ENCODE results near the gene C9orf72. TPM values are rescaled to one million over a fixed set of nuclear protein-coding genes. Genes with fewer than 3 reads are reported as not detected.

Gene C9orf72
- total and polyA plus RNA-seq, 2 of the 13 experiments (the other 11 are each of a cell fraction or from before 2014, with no cell fraction given): 3.1 to 5.9 TPM

DNA sequence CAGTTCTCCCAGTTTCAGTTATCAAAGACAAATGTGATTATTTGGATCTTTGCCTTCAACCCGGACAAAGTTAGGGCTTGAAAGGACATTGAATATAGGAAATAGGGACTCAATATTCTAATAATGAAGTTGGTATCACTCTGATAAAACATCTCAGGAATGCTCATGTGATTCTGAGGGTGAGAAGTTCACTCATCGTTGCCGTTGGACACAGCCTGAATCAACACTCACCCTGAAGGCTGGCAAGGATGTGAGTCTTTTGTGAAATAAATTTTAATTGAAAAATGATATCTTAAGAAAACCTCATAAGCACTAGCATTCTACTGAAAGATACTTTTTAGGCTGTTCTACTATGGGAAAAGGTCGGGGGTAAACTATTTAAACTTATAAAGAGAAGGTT lies 44.8 kb upstream of the C9orf72 start:
- FAIRE-seq: no peak
- Histone ChIP-seq H3K27ac (ENCODE audit: extremely low read length, insufficient read depth, low read length) (no peak overlapping the region), H4K20me1 (ENCODE audit: insufficient read depth, low read length) (no peaks in the 10 kb centered on the region), H3K4me1 (ENCODE audit: insufficient read depth, low read length) (no peaks in the 10 kb centered on the region), H3K9ac (ENCODE audit: insufficient read depth, low read depth, low read length) (no peak overlapping the region), H3K27me3 (ENCODE audit: control insufficient read depth in 1 of 2, insufficient read depth in 2 of 2, low read length in 2 of 2) (no peaks in the 10 kb centered on the region), H2AFZ (ENCODE audit: low read length) (no peak overlapping the region), H3K4me3 (replicated peaks in 1 of 3; ENCODE audit: insufficient read depth in 1 of 3, low read depth in 2 of 3, low read length in 3 of 3) (no peak overlapping the region), H3K9me3 (ENCODE audit: low read length) (no peaks in the 10 kb centered on the region), H3K4me2 (ENCODE audit: low read depth, low read length) (no peak overlapping the region), H3K79me2 (ENCODE audit: insufficient read depth, low read length) (no peaks in the 10 kb centered on the region), H3K36me3 (replicated peaks in 1 of 2; ENCODE audit: control insufficient read depth in 1 of 2, insufficient read depth in 2 of 2, low read length in 2 of 2) (no peaks in the 10 kb centered on the region)
- ATAC-seq: no peak
- POLR2A ChIA-PET: no interaction called here
- in situ Hi-C loops (cut with HindIII; ENCODE audit: extremely low pct_ligation_motif_present, low pct_unique_long_range_greater_than_20kb): no loop called here
- no peak for DNase-seq (ENCODE audit: low spot score)
- CTCF ChIA-PET (ENCODE audit: low intra/inter-chr PET ratio, low total read pairs): no interaction called here
- 0% methylated on average over 4 of the region's 4 CpGs for WGBS (ENCODE audit: low lambda C conversion rate)
- TF ChIP-seq BCL6 (CRISPR knock-in tag; IDR thresholded peaks at IDR 0.05): no peak
- TF ChIP-seq PITX1 (CRISPR knock-in tag; IDR thresholded peaks at IDR 0.05): no peak
- no peak for TF ChIP-seq ZNF205 (CRISPR knock-in tag; IDR thresholded peaks at IDR 0.05)
- no peak for TF ChIP-seq ZNF556 (CRISPR knock-in tag; IDR thresholded peaks at IDR 0.05; ENCODE audit: borderline replicate concordance)
- no peak for TF ChIP-seq TEAD3 (CRISPR knock-in tag; optimal IDR thresholded peaks at IDR 0.05; ENCODE audit: borderline replicate concordance)
- TF ChIP-seq, protein P1, sequence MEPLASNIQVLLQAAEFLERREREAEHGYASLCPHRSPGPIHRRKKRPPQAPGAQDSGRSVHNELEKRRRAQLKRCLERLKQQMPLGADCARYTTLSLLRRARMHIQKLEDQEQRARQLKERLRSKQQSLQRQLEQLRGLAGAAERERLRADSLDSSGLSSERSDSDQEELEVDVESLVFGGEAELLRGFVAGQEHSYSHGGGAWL (CRISPR knock-in tag; IDR thresholded peaks at IDR 0.05): no peak
- intact Hi-C loops (cut with micrococcal nuclease; ENCODE audit: unreplicated experiment): no loop called here
- no TSS peak for BruUV-seq (replicated peaks)

DNA sequence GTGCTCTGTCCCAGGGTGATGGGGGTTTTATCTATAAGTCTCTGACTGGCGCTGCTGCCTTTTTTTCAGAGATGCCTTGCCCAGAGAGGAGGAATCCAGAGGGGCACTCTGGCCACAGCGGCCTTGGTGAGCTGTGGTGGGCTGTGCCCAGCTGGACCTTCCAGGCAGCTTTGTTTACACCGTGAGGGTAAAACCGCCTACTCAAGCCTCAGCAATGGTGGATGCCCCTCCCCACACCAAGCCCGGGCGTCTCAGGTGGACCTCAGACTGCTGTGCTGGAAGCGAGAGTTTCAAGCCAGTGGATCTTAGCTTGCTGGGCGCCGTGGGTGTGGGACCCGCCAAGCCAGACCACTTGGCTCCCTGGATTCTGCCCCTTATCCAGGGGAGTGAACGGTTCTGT lies 41.3 kb upstream of the C9orf72 start:
- FAIRE-seq (no peak), ATAC-seq (no peak), DNase-seq (ENCODE audit: low spot score) (no peak)
- Histone ChIP-seq H3K4me3 (replicated peaks in 1 of 3; ENCODE audit: insufficient read depth in 1 of 3, low read depth in 2 of 3, low read length in 3 of 3) (no peak overlapping the region), H3K9me3 (ENCODE audit: low read length) (no peaks in the 10 kb centered on the region), H3K4me1 (ENCODE audit: insufficient read depth, low read length) (no peaks in the 10 kb centered on the region), H3K27ac (ENCODE audit: extremely low read length, insufficient read depth, low read length) (no peak overlapping the region), H3K79me2 (ENCODE audit: insufficient read depth, low read length) (no peaks in the 10 kb centered on the region), H3K27me3 (ENCODE audit: control insufficient read depth in 1 of 2, insufficient read depth in 2 of 2, low read length in 2 of 2) (no peaks in the 10 kb centered on the region), H3K36me3 (replicated peaks in 1 of 2; ENCODE audit: control insufficient read depth in 1 of 2, insufficient read depth in 2 of 2, low read length in 2 of 2) (no peaks in the 10 kb centered on the region), H4K20me1 (ENCODE audit: insufficient read depth, low read length) (no peaks in the 10 kb centered on the region), H2AFZ (ENCODE audit: low read length) (no peak overlapping the region), H3K4me2 (ENCODE audit: low read depth, low read length) (no peak overlapping the region), H3K9ac (ENCODE audit: insufficient read depth, low read depth, low read length) (no peak overlapping the region)
- ChIA-PET CTCF (ENCODE audit: low intra/inter-chr PET ratio, low total read pairs) (no interaction called here), POLR2A (no interaction called here)
- no TSS peak for BruUV-seq (replicated peaks)
- TF ChIP-seq ZNF138 (CRISPR knock-in tag; IDR thresholded peaks at IDR 0.05; ENCODE audit: low read depth) (no peak), CCAR2 (optimal IDR thresholded peaks at IDR 0.05; ENCODE audit: low read depth, low read length) (no peak), JARID2 (CRISPR knock-in tag; IDR thresholded peaks at IDR 0.05; ENCODE audit: insufficient replicate concordance) (no peak), ZNF773 (CRISPR knock-in tag; IDR thresholded peaks at IDR 0.05; ENCODE audit: borderline replicate concordance) (no peak), GTF2F1 (IDR thresholded peaks at IDR 0.05; ENCODE audit: low read length) (no peak), ZMYM3 (CRISPR knock-in tag; IDR thresholded peaks at IDR 0.05) (no peak)
- TF ChIP-seq, protein P2, sequence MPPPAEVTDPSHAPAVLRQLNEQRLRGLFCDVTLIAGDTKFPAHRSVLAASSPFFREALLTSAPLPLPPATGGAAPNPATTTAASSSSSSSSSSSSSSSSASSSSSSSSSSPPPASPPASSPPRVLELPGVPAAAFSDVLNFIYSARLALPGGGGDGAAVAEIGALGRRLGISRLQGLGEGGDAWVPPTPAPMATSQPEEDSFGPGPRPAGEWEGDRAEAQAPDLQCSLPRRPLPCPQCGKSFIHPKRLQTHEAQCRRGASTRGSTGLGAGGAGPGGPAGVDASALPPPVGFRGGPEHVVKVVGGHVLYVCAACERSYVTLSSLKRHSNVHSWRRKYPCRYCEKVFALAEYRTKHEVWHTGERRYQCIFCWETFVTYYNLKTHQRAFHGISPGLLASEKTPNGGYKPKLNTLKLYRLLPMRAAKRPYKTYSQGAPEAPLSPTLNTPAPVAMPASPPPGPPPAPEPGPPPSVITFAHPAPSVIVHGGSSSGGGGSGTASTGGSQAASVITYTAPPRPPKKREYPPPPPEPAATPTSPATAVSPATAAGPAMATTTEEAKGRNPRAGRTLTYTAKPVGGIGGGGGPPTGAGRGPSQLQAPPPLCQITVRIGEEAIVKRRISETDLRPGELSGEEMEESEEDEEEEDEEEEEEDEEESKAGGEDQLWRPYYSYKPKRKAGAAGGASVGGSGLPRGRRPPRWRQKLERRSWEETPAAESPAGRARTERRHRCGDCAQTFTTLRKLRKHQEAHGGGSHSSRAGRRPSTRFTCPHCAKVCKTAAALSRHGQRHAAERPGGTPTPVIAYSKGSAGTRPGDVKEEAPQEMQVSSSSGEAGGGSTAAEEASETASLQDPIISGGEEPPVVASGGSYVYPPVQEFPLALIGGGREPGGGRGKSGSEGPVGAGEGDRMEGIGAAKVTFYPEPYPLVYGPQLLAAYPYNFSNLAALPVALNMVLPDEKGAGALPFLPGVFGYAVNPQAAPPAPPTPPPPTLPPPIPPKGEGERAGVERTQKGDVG (CRISPR knock-in tag; IDR thresholded peaks at IDR 0.05; ENCODE audit: borderline replicate concordance): no peak
- TF ChIP-seq, protein P1 (CRISPR knock-in tag; IDR thresholded peaks at IDR 0.05): no peak
- in situ Hi-C loops (cut with HindIII; ENCODE audit: extremely low pct_ligation_motif_present, low pct_unique_long_range_greater_than_20kb): no loop called here
- WGBS (ENCODE audit: low lambda C conversion rate): 50% methylated on average over 7 of the region's 11 CpGs
- intact Hi-C loops (cut with micrococcal nuclease; ENCODE audit: unreplicated experiment): no loop called here

Measured in HepG2 (cell line).